Glutamatergic neuron (in vitro differentiated cells): ENCODE results near the gene TNFSF11. TPM values are rescaled to one million over a fixed set of nuclear protein-coding genes. Genes with fewer than 3 reads are reported as not detected.
A peak's percentile ranks its signal among the peaks of the same experiment; 100 is the strongest.

Source experiments
- DNase-seq: peaks from one replicate; pipeline ENCODE4 v3.0.0; 2022
- H3K27ac Mint-ChIP-seq: one replicate; pipeline ENCODE4 v1.8.0; 2020; ENCODE audit warnings: mild to moderate bottlenecking, mixed read lengths, inconsistent platforms; ENCODE audit not compliant: unreplicated experiment
- H3K27me3 Mint-ChIP-seq: one replicate; pipeline ENCODE4 v1.8.0; 2020; ENCODE audit warnings: mild to moderate bottlenecking, moderate library complexity, mixed read lengths, inconsistent platforms; ENCODE audit not compliant: unreplicated experiment
- H3K36me3 Mint-ChIP-seq: one replicate; pipeline ENCODE4 v1.8.0; 2020; ENCODE audit warnings: mild to moderate bottlenecking, mixed read lengths, inconsistent platforms; ENCODE audit not compliant: unreplicated experiment
- H3K4me1 Mint-ChIP-seq: one replicate; pipeline ENCODE4 v1.8.0; 2020; ENCODE audit warnings: mild to moderate bottlenecking, low read depth, mixed read lengths, inconsistent platforms; ENCODE audit not compliant: unreplicated experiment
- H3K4me3 Mint-ChIP-seq: one replicate; pipeline ENCODE4 v1.8.0; 2020; ENCODE audit warnings: mild to moderate bottlenecking, mixed read lengths, inconsistent platforms; ENCODE audit not compliant: unreplicated experiment
- H3K9me3 Mint-ChIP-seq: one replicate; pipeline ENCODE4 v1.8.0; 2020; ENCODE audit warnings: mild to moderate bottlenecking, moderate library complexity, mixed read lengths, inconsistent platforms; ENCODE audit not compliant: unreplicated experiment
- CTCF ChIP-seq: fragments of 200-600 bp; sonication (generic); IDR thresholded peaks from one replicate; pipeline ENCODE4 v1.5.0; 2021; ENCODE audit not compliant: partially characterized antibody, unreplicated experiment
- long read RNA-seq: library from polyadenylated mRNA; unstranded; transcript quantifications from one replicate; pipeline ENCODE4 v2.0.0, GENCODE V29; 2020; ENCODE audit not compliant: unreplicated experiment
- total RNA-seq: library from RNA; stranded (reverse); fragmentation: NEBNext Ultra II Directional; extraction: Animal tissue kit (Norgen Biotek cat#: 25700); gene quantifications from one replicate; pipeline ENCODE4 v1.2.1, GENCODE V29; 2021; ENCODE audit not compliant: unreplicated experiment

TNFSF11 gene
- total RNA-seq, result not detected
- long read RNA-seq, result 0 reads

GRCh38 chr13:42574011-42574410 is at the start of gene TNFSF11:
TSS of gene TNFSF11 (plus strand) at chr13:42574152. CDS start at chr13:42574304, 152 bp downstream.
- Mint-ChIP-seq H3K9me3 (peaks cover 2% of the 10 kb centered on the region), H3K4me3 (peak within 1 kb of the TSS; percentile 75), H3K36me3 (peaks cover 10% of the 10 kb centered on the region), H3K27me3 (peaks cover 10% of the 10 kb centered on the region), H3K4me1 (no peaks in the 10 kb centered on the region), H3K27ac (no peak within 1 kb of the TSS)
- peak; percentile 31 for DNase-seq
- no peak for TF ChIP-seq CTCF

- no peak overlapping the region for H3K27ac Mint-ChIP-seq
- no peaks in the 10 kb centered on the region for H3K27me3 Mint-ChIP-seq
- H3K4me1 Mint-ChIP-seq, result no peaks in the 10 kb centered on the region
- TF ChIP-seq CTCF, result no peak
- H3K9me3 Mint-ChIP-seq, result no peaks in the 10 kb centered on the region
- H3K4me3 Mint-ChIP-seq, result no peak overlapping the region
- peaks cover under 1% of the 10 kb centered on the region for H3K36me3 Mint-ChIP-seq
- DNase-seq, result no peak
Measured at GRCh38 chr13:42524487-42525034, 49.4 kb upstream of the TNFSF11 start.

- Mint-ChIP-seq H3K27ac (no peak overlapping the region), H3K4me1 (no peaks in the 10 kb centered on the region), H3K9me3 (no peaks in the 10 kb centered on the region), H3K36me3 (no peaks in the 10 kb centered on the region), H3K27me3 (no peaks in the 10 kb centered on the region), H3K4me3 (no peak overlapping the region)
- no peak for DNase-seq
- TF ChIP-seq CTCF, result no peak
Measured at GRCh38 chr13:42525035-42525504, 48.9 kb upstream of the TNFSF11 start.

GRCh38 chr13:42526276-42526675 is 47.7 kb upstream of the TNFSF11 start:
- H3K27me3 Mint-ChIP-seq, result no peaks in the 10 kb centered on the region
- no peak overlapping the region for H3K27ac Mint-ChIP-seq
- no peak overlapping the region for H3K4me3 Mint-ChIP-seq
- TF ChIP-seq CTCF, result no peak
- DNase-seq, result no peak
- no peaks in the 10 kb centered on the region for H3K9me3 Mint-ChIP-seq
- no peaks in the 10 kb centered on the region for H3K36me3 Mint-ChIP-seq
- H3K4me1 Mint-ChIP-seq, result no peaks in the 10 kb centered on the region

GRCh38 chr13:42526804-42527203 is 47.1 kb upstream of the TNFSF11 start:
- Mint-ChIP-seq H3K9me3 (no peaks in the 10 kb centered on the region), H3K4me1 (no peaks in the 10 kb centered on the region), H3K36me3 (no peaks in the 10 kb centered on the region), H3K4me3 (no peak overlapping the region), H3K27ac (no peak overlapping the region), H3K27me3 (no peaks in the 10 kb centered on the region)
- DNase-seq, result no peak
- no peak for TF ChIP-seq CTCF
